NCI-H82 treated with DMSO at 0.1 percent for 48 hours (cell line): ENCODE measurements around the gene COL6A2.

Experiments used
- DNase-seq: peaks from one replicate; lab custom pipeline; 2025; ENCODE audit not compliant: unreplicated experiment; lab: John Stamatoyannopoulos, UW

Gene COL6A2

GRCh38 chr21:46124083-46124925 is 26.4 kb downstream of the COL6A2 start:
- no peak for DNase-seq

GRCh38 chr21:46124926-46125845 is 27.3 kb downstream of the COL6A2 start:
- DNase-seq: no peak

GRCh38 chr21:46125846-46126301 is 28.0 kb downstream of the COL6A2 start:
- DNase-seq: no peak

- no peak for DNase-seq
Measured at GRCh38 chr21:46126309-46127238, 28.7 kb downstream of the COL6A2 start.

- no peak for DNase-seq
Measured at GRCh38 chr21:46127239-46128105, 29.6 kb downstream of the COL6A2 start.

GRCh38 chr21:46128106-46128932 is 30.4 kb downstream of the COL6A2 start:
- DNase-seq: no peak

GRCh38 chr21:46128933-46129571 is 31.1 kb downstream of the COL6A2 start:
- no peak for DNase-seq

GRCh38 chr21:46129846-46130651 is 32.1 kb downstream of the COL6A2 start:
- no peak for DNase-seq

- no peak for DNase-seq
Measured at GRCh38 chr21:46130831-46131587, 33.1 kb downstream of the COL6A2 start.

GRCh38 chr21:46131588-46131837 is 33.6 kb downstream of the COL6A2 start:
- DNase-seq: no peak

GRCh38 chr21:46131838-46132651 is 34.1 kb downstream of the COL6A2 start:
- no peak for DNase-seq

GRCh38 chr21:46135782-46136395 is 38.0 kb downstream of the COL6A2 start:
- DNase-seq: no peak

- DNase-seq: no peak
Measured at GRCh38 chr21:46136739-46137349, 38.9 kb downstream of the COL6A2 start.

GRCh38 chr21:46137908-46138307 is 40.0 kb downstream of the COL6A2 start:
- DNase-seq: no peak

GRCh38 chr21:46138383-46138970 is 40.6 kb downstream of the COL6A2 start:
- DNase-seq: no peak
